ENCODE data around the gene CDKN1A.

GRCh38 chr6:36676141-36677058, 2.1 kb upstream of the CDKN1A start:
- TF ChIP-seq CTCF (IDR thresholded peaks at IDR 0.05 in 4 of 5, conservative IDR thresholded peaks at IDR 0.05 in 1 of 5), result no peak
- TF ChIP-seq POLR2A (IDR thresholded peaks at IDR 0.05), result no peak
